ENCODE results near the gene EFNA5. TPM values are rescaled to one million over a fixed set of nuclear protein-coding genes. Genes with fewer than 3 reads are reported as not detected.

The EFNA5 gene
- total RNA-seq, 4 donors from 2014 or later, result 21.3 to 47.0 (median 29.3) TPM

- no peaks in the 10 kb centered on the region for H3K36me3 ChIP-seq
- WGBS, result 2% methylated on average over 31 of the region's 32 CpGs
- peaks cover 21% of the 10 kb centered on the region for H3K4me1 ChIP-seq
- peak overlapping the region; percentile 71 for H3K4me3 ChIP-seq
- peaks cover 7% of the 10 kb centered on the region for H3K27me3 ChIP-seq
- peak; percentile 86 to 89 for DNase-seq (ENCODE audit: low spot score in 2 of 2)
- peak overlapping the region; percentile 92 for H3K27ac ChIP-seq
- TF ChIP-seq CTCF (IDR thresholded peaks at IDR 0.05) (peak; percentile 87 to 92), POLR2A (IDR thresholded peaks at IDR 0.05) (no peak), EP300 (IDR thresholded peaks at IDR 0.05) (no peak), POLR2AphosphoS5 (IDR thresholded peaks at IDR 0.05) (no peak)
- no peaks in the 10 kb centered on the region for H3K9me3 ChIP-seq
Observed at GRCh38 chr5:107673368-107674136, 2.8 kb upstream of the EFNA5 start.

- H3K9me3 ChIP-seq, result no peaks in the 10 kb centered on the region
- H3K4me3 ChIP-seq, result peak overlapping the region; percentile 71
- TF ChIP-seq POLR2A (IDR thresholded peaks at IDR 0.05), result no peak
- TF ChIP-seq EP300 (IDR thresholded peaks at IDR 0.05), result no peak
- no peak for TF ChIP-seq CTCF (IDR thresholded peaks at IDR 0.05)
- TF ChIP-seq POLR2AphosphoS5 (IDR thresholded peaks at IDR 0.05), result no peak
- DNase-seq (ENCODE audit: low spot score in 2 of 2), result no peak
- peaks cover 7% of the 10 kb centered on the region for H3K27me3 ChIP-seq
- H3K27ac ChIP-seq, result peak overlapping the region; percentile 92
- no peaks in the 10 kb centered on the region for H3K36me3 ChIP-seq
- H3K4me1 ChIP-seq, result peaks cover 21% of the 10 kb centered on the region
- 0% methylated on average over 11 of the region's 11 CpGs for WGBS
Observed at GRCh38 chr5:107673039-107673367, 2.3 kb upstream of the EFNA5 start.

GRCh38 chr5:107672211-107673038 lies 1.7 kb upstream of the EFNA5 start:
- Histone ChIP-seq H3K4me1 (peaks cover 21% of the 10 kb centered on the region), H3K36me3 (no peaks in the 10 kb centered on the region), H3K27me3 (peaks cover 7% of the 10 kb centered on the region), H3K27ac (peak overlapping the region; percentile 92), H3K9me3 (no peaks in the 10 kb centered on the region), H3K4me3 (peak overlapping the region; percentile 71)
- whole genome bisulfite sequencing, result under 1% methylated on average over 60 of the region's 66 CpGs
- TF ChIP-seq POLR2AphosphoS5 (IDR thresholded peaks at IDR 0.05) (peak in 1 of 3 donors; percentile 4), EP300 (IDR thresholded peaks at IDR 0.05) (no peak), CTCF (IDR thresholded peaks at IDR 0.05) (no peak), POLR2A (IDR thresholded peaks at IDR 0.05) (no peak)
- DNase-seq (ENCODE audit: low spot score in 2 of 2), result peak; percentile 83 to 87

GRCh38 chr5:107671742-107672210 lies 1.0 kb upstream of the EFNA5 start:
- WGBS, result 2% methylated on average over 17 of the region's 20 CpGs
- no peak for TF ChIP-seq EP300 (IDR thresholded peaks at IDR 0.05)
- no peak for TF ChIP-seq POLR2A (IDR thresholded peaks at IDR 0.05)
- TF ChIP-seq POLR2AphosphoS5 (IDR thresholded peaks at IDR 0.05), result no peak
- no peak for TF ChIP-seq CTCF (IDR thresholded peaks at IDR 0.05)
- peaks cover 21% of the 10 kb centered on the region for H3K4me1 ChIP-seq
- peaks cover 7% of the 10 kb centered on the region for H3K27me3 ChIP-seq
- peak overlapping the region; percentile 71 for H3K4me3 ChIP-seq
- peak in 1 of 2 donors; percentile 77 for DNase-seq (ENCODE audit: low spot score in 2 of 2)
- H3K36me3 ChIP-seq, result no peaks in the 10 kb centered on the region
- no peaks in the 10 kb centered on the region for H3K9me3 ChIP-seq
- H3K27ac ChIP-seq, result peak overlapping the region; percentile 92

All from suprapubic skin (tissue), 4 donors.